GM12878 (cell line): ENCODE measurements around the gene DPP6. TPM values are rescaled to one million over a fixed set of nuclear protein-coding genes. Genes with fewer than 3 reads are reported as not detected.

Source experiments
- ATAC-seq: fragments of 200-7000 bp; cut with Tn5 transposase; 3 replicates; pipeline ENCODE4 v1.9.1; 2020; ENCODE audit warnings: mild to moderate bottlenecking, moderate library complexity
- BruUV-seq: library from RNA; stranded (reverse); fragments of 400-500 nt; replicated peaks from 2 replicates; lab custom pipeline; 2021; lab: Mats Ljungman, UMichigan
- CTCF ChIA-PET: fragments of 300-600 bp; sonication (Branson Sonifier 250); formaldehyde crosslinking; extraction: SDS; loops from one replicate; lab custom pipeline; 2021; ENCODE audit warnings: inconsistent platforms; lab: Yijun Ruan, JAX
- POLR2A ChIA-PET: fragments of 350-600 bp; formaldehyde crosslinking; extraction: SDS; loops from one replicate; lab custom pipeline; 2021; ENCODE audit warnings: inconsistent platforms; lab: Charles Lee
- RAD21 ChIA-PET: fragments of 300-600 bp; sonication (Branson Sonifier 250); formaldehyde crosslinking; loops from one replicate; lab custom pipeline; 2023; ENCODE audit warnings: antibody characterized with exemption; ENCODE audit not compliant: unreplicated experiment; lab: Charles Lee
- SMC1A ChIA-PET: fragments of 300-600 bp; sonication (Branson Sonifier 250); formaldehyde crosslinking; loops from one replicate; lab custom pipeline; 2023; ENCODE audit not compliant: unreplicated experiment, uncharacterized antibody; lab: Charles Lee
- DNase-seq: peaks from one replicate; pipeline ENCODE4 v3.0.0-alpha.2; 2011; ENCODE audit warnings: low read depth, low spot score
- FAIRE-seq: peaks from 3 replicates; lab custom pipeline; 2011; peaks lifted over from hg19 to GRCh38; lab: Jason Lieb, UNC
- H2AFZ ChIP-seq: 2 replicates; pipeline ENCODE4 v1.6.0; 2011; ENCODE audit warnings: low read depth, low read length, control low read depth; ENCODE audit not compliant: control insufficient read depth
- H3K27ac ChIP-seq: 2 replicates; pipeline ENCODE4 v1.5.1; 2011; ENCODE audit warnings: control low read depth; ENCODE audit not compliant: control insufficient read depth, insufficient read depth
- H3K27me3 ChIP-seq, 2 experiments: replicated peaks in 1 of 2; 2 replicates each; pipeline versions ENCODE4 v1.6.0 to v1.6.1; 2011; ENCODE audit warnings: low read length in 1 of 2; ENCODE audit not compliant: control insufficient read depth in 2 of 2, insufficient read depth in 2 of 2
- H3K36me3 ChIP-seq, 2 experiments: 2 replicates each; pipeline ENCODE4 v1.5.1; 2011; ENCODE audit warnings: low read length in 1 of 2; ENCODE audit not compliant: control insufficient read depth in 2 of 2, insufficient read depth in 2 of 2
- H3K4me1 ChIP-seq: 2 replicates; pipeline ENCODE4 v1.6.1; 2011; ENCODE audit warnings: mild to moderate bottlenecking, low read length, moderate library complexity, mixed read lengths; ENCODE audit not compliant: control insufficient read depth, insufficient read depth
- H3K4me2 ChIP-seq: 2 replicates; pipeline ENCODE4 v1.6.0; 2011; ENCODE audit warnings: control low read depth; ENCODE audit not compliant: control insufficient read depth, insufficient read depth
- H3K4me3 ChIP-seq: fragments of 200-600 bp; sonication (generic); 2 replicates; pipeline ENCODE4 v1.5.1; 2016
- H3K79me2 ChIP-seq: 2 replicates; pipeline ENCODE4 v1.6.0; 2011; ENCODE audit warnings: low read length; ENCODE audit not compliant: control insufficient read depth, insufficient read depth
- H3K9ac ChIP-seq: 2 replicates; pipeline ENCODE4 v1.8.0; 2011; ENCODE audit warnings: low read length, control low read depth, mixed read lengths; ENCODE audit not compliant: control insufficient read depth, insufficient read depth
- H3K9me3 ChIP-seq: replicated peaks from 3 replicates; pipeline ENCODE4 v1.5.1; 2011; ENCODE audit warnings: mild to moderate bottlenecking, low read length; ENCODE audit not compliant: control insufficient read depth, insufficient read depth
- H4K20me1 ChIP-seq: 2 replicates; pipeline ENCODE4 v1.6.0; 2011; ENCODE audit not compliant: control insufficient read depth, insufficient read depth
- BHLHE40 ChIP-seq, 2 experiments: fragments of 450-650 bp in 1 of 2; IDR thresholded peaks; 2 replicates each; pipeline ENCODE4 v1.6.1; 2011 to 2017; ENCODE audit warnings: low read depth in 2 of 2, borderline replicate concordance in 1 of 2, improper control_type of control experiment in 1 of 2, low read length in 1 of 2, mild to moderate bottlenecking in 1 of 2
- EED ChIP-seq: sonication (generic); IDR thresholded peaks from 2 replicates; pipeline ENCODE4 v1.6.1; 2016; ENCODE audit warnings: antibody characterized with exemption, low read depth
- JUNB ChIP-seq: IDR thresholded peaks from 2 replicates; pipeline ENCODE4 v1.6.1; 2016; ENCODE audit warnings: antibody characterized with exemption, mild to moderate bottlenecking
- POLR2AphosphoS5 ChIP-seq: IDR thresholded peaks from 2 replicates; pipeline ENCODE4 v1.6.1; 2011; ENCODE audit warnings: mild to moderate bottlenecking, low read length, inconsistent platforms
- POU2F2 ChIP-seq: IDR thresholded peaks from 3 replicates; pipeline ENCODE4 v1.6.1; 2011; ENCODE audit warnings: low read depth, mild to moderate bottlenecking, low read length, borderline replicate concordance
- SREBF2 ChIP-seq: IDR thresholded peaks from 2 replicates; pipeline ENCODE4 v1.6.1; 2012; ENCODE audit warnings: mild to moderate bottlenecking, low read length
- WGBS: methylation state at CpG from one replicate; pipeline ENCODE4 v1.1.6; 2016; ENCODE audit warnings: low lambda C conversion rate; ENCODE audit not compliant: insufficient replicate concordance, insufficient coverage; ENCODE audit errors: missing lambda C conversion rate; 5-methylcytosine and 5-hydroxymethylcytosine counted together
- in situ Hi-C: fragments of 300-500 bp; cut with MboI; formaldehyde crosslinking; loops from 9 replicates; pipeline ENCODE4 v1.14.3; 2018; ENCODE audit warnings: mixed read lengths
- intact Hi-C: fragments of 100-400 bp; cut with micrococcal nuclease; formaldehyde crosslinking; loops from one replicate; pipeline ENCODE4 v1.14.2; 2022; ENCODE audit not compliant: unreplicated experiment
- polyA plus RNA-seq, 11 experiments: library from polyadenylated mRNA; depleted of rRNA in 4 of 11; unstranded in 6 of 11; stranded (reverse) in 5 of 11; fragments of >200 nt; fragmentation: Nextera tagmentation in 4 of 11; fragmentation: Illumina TruSeq in 1 of 11; extraction: Ambion mirVana in 4 of 11; extraction: Trizol in 1 of 11; gene quantifications; 1 replicate in 1 of 11; 2 replicates in 10 of 11; pipeline versions ENCODE4 v1.2.1 to v1.2.3, GENCODE V29; 2011 to 2016; ENCODE audit warnings: inconsistent platforms in 2 of 11, missing spikeins in 2 of 11, low read depth in 1 of 11
- total RNA-seq, 4 experiments: library from RNA; depleted of rRNA in 3 of 4; stranded (reverse); fragments of >200 nt in 3 of 4; fragmentation: Illumina TruSeq in 1 of 4; extraction: Trizol in 1 of 4; gene quantifications; 2 replicates each; pipeline versions ENCODE4 v1.2.1 to v1.2.3, GENCODE V29; 2013 to 2021

DPP6 gene
- total and polyA plus RNA-seq, 10 of the 15 experiments (the other 5 are each of a cell fraction or from before 2014, with no cell fraction given): not detected

DNA sequence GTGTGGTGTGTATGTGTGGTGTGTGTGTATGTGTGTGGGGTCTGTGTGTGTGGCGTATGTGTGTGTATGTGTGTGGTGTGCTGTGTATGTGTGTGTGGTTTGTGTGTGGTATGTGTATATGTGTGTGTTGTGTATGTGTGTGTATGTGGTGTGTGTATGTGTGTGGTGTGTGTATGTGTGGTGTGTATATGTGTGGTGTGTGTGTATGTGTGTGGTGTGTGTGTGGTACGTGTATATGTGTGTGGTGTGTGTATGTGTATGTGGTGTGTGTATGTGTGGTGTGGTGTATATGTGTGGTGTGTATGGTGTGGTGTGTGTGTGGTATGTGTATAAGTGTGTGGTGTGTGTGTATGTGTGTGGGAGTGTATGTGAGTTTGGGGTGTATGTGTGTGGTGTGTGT is 522.0 kb downstream of the DPP6 start:
- 82% methylated on average over 2 of the region's 2 CpGs for WGBS
- Histone ChIP-seq H3K36me3 (no peaks in the 10 kb centered on the region), H3K79me2 (no peaks in the 10 kb centered on the region), H3K27me3 (no peaks in the 10 kb centered on the region), H3K4me1 (no peaks in the 10 kb centered on the region), H4K20me1 (no peaks in the 10 kb centered on the region), H3K9me3 (no peaks in the 10 kb centered on the region; the same call in 2 of the 3 replicates), H3K4me3 (no peak overlapping the region), H2AFZ (no peak overlapping the region), H3K27ac (no peak overlapping the region), H3K9ac (no peak overlapping the region), H3K4me2 (no peak overlapping the region)
- ChIA-PET POLR2A (no interaction called here), CTCF (no interaction called here), SMC1A (no interaction called here), RAD21 (no interaction called here)
- no peak for DNase-seq
- no peak for ATAC-seq
- intact Hi-C loops: no loop called here
- FAIRE-seq: no peak
- in situ Hi-C loops: no loop called here
- no TSS peak for BruUV-seq
- TF ChIP-seq POLR2AphosphoS5 (no peak), EED (no peak), POU2F2 (no peak)
- TF ChIP-seq, all 136 proteins: peak for 0

DNA sequence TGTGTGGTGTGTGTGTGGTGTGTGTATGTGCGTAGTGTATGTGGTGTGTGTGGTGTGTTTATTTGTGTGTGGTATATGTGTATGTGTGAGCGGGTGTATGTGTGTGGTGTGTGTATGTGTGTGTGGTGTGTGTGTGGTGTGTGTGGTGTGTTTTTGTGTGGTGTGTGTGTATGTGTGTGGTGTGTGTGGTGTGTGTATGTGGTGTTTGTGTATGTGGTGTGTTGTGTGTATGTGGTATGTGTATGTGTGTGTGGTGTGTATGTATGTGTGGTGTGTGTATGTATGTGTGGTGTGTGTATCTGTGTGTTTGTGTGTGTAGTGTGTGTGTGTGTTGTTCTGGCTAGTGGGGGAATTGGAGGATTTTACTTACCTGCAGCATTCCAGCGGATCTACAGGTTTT is 523.3 kb downstream of the DPP6 start:
- 93% methylated on average over 3 of the region's 3 CpGs for WGBS
- FAIRE-seq (no peak), ATAC-seq (no peak), DNase-seq (no peak)
- POLR2A ChIA-PET: no interaction called here
- Histone ChIP-seq H3K27ac (no peak overlapping the region), H3K9me3 (no peaks in the 10 kb centered on the region; the same call in 2 of the 3 replicates), H3K79me2 (no peaks in the 10 kb centered on the region), H3K4me2 (no peak overlapping the region), H3K4me3 (no peak overlapping the region), H2AFZ (no peak overlapping the region), H4K20me1 (no peaks in the 10 kb centered on the region), H3K27me3 (no peaks in the 10 kb centered on the region), H3K9ac (no peak overlapping the region), H3K36me3 (no peaks in the 10 kb centered on the region), H3K4me1 (no peaks in the 10 kb centered on the region)
- SMC1A ChIA-PET: no interaction called here
- BruUV-seq: no TSS peak
- in situ Hi-C loops: no loop called here
- CTCF ChIA-PET: no interaction called here
- TF ChIP-seq JUNB (no peak), SREBF2 (no peak), BHLHE40 (IDR thresholded peaks at IDR 0.05; ENCODE audit: borderline replicate concordance in 1 of 2, low read depth in 2 of 2, low read length in 1 of 2) (no peak)
- RAD21 ChIA-PET: no interaction called here
- intact Hi-C loops: no loop called here
